SK-N-SH treated with all-trans-retinoic acid at 6 μM for 48 hours (cell line): ENCODE measurements around the gene PDCD5.

Experiments used
- ATAC-seq: fragments of 200-7000 bp; cut with Tn5 transposase; 3 replicates; pipeline ENCODE4 v1.9.1; 2020; ENCODE audit warnings: mild to moderate bottlenecking, moderate library complexity
- ARNTL ChIP-seq: fragments of 450-650 bp; formaldehyde crosslinking; IDR thresholded peaks from 2 replicates; pipeline ENCODE4 v1.5.0; 2020; ENCODE audit warnings: low read depth, mild to moderate bottlenecking, moderate library complexity, borderline replicate concordance
- BACH2 ChIP-seq: fragments of 250-450 bp; sonication (Bioruptor Pico); IDR thresholded peaks from 2 replicates; pipeline ENCODE4 v1.9.0; 2021; ENCODE audit warnings: mild to moderate bottlenecking, borderline replicate concordance
- CREB5 ChIP-seq: fragments of 250-450 bp; sonication (Bioruptor Pico); IDR thresholded peaks from 2 replicates; pipeline ENCODE4 v1.5.1; 2020; ENCODE audit warnings: low read depth, mild to moderate bottlenecking, moderate library complexity
- CSDC2 ChIP-seq: fragments of 250-450 bp; sonication (Bioruptor Pico); IDR thresholded peaks from 2 replicates; pipeline ENCODE4 v1.5.0; 2020; ENCODE audit warnings: mild to moderate bottlenecking, moderate library complexity
- ESRRG ChIP-seq: fragments of 250-450 bp; sonication (Bioruptor Pico); IDR thresholded peaks from 2 replicates; pipeline ENCODE4 v1.6.1; 2021; ENCODE audit warnings: mild to moderate bottlenecking
- GLIS3 ChIP-seq: fragments of 250-450 bp; sonication (Bioruptor Pico); IDR thresholded peaks from 2 replicates; pipeline ENCODE4 v1.5.0; 2020; ENCODE audit warnings: mild to moderate bottlenecking, moderate library complexity
- ISL1 ChIP-seq: fragments of 250-450 bp; sonication (Bioruptor Pico); IDR thresholded peaks from 2 replicates; pipeline ENCODE4 v2.1.2; 2022; ENCODE audit warnings: mild to moderate bottlenecking, moderate library complexity
- OSR1 ChIP-seq: fragments of 250-450 bp; sonication (Bioruptor Pico); IDR thresholded peaks from 2 replicates; pipeline ENCODE4 v1.8.0; 2022; ENCODE audit warnings: moderate library complexity, mild to moderate bottlenecking, inconsistent platforms
- PATZ1 ChIP-seq: fragments of 250-450 bp; sonication (Bioruptor Pico); IDR thresholded peaks from 2 replicates; pipeline ENCODE4 v1.8.0; 2020; ENCODE audit warnings: mild to moderate bottlenecking, moderate library complexity, borderline replicate concordance
- POU6F1 ChIP-seq: fragments of 250-450 bp; sonication (Bioruptor Pico); IDR thresholded peaks from 2 replicates; pipeline ENCODE4 v1.8.0; 2021; ENCODE audit warnings: low read depth, mild to moderate bottlenecking, moderate library complexity, borderline replicate concordance
- RARB ChIP-seq: fragments of 250-450 bp; sonication (Bioruptor Pico); IDR thresholded peaks from 2 replicates; pipeline ENCODE4 v1.8.0; 2021; ENCODE audit warnings: mild to moderate bottlenecking, moderate library complexity
- SNAI2 ChIP-seq: fragments of 250-450 bp; sonication (Bioruptor Pico); IDR thresholded peaks from 2 replicates; pipeline ENCODE4 v1.5.0; 2020; ENCODE audit warnings: mild to moderate bottlenecking, moderate library complexity
- TOX ChIP-seq: fragments of 250-450 bp; sonication (Bioruptor Pico); IDR thresholded peaks from 2 replicates; pipeline ENCODE4 v1.8.0; 2021; ENCODE audit warnings: mild to moderate bottlenecking, moderate library complexity, borderline replicate concordance
- TSHZ2 ChIP-seq: fragments of 250-450 bp; sonication (Bioruptor Pico); IDR thresholded peaks from 2 replicates; pipeline ENCODE4 v1.5.0; 2020; ENCODE audit warnings: mild to moderate bottlenecking, moderate library complexity
- ZC3H10 ChIP-seq: fragments of 250-450 bp; sonication (Bioruptor Pico); IDR thresholded peaks from 2 replicates; pipeline ENCODE4 v1.5.1; 2021; ENCODE audit warnings: mild to moderate bottlenecking, moderate library complexity
- ZFP3 ChIP-seq: fragments of 250-450 bp; sonication (Bioruptor Pico); IDR thresholded peaks from 2 replicates; pipeline ENCODE4 v1.5.0; 2020; ENCODE audit warnings: mild to moderate bottlenecking, moderate library complexity
- ZFP30 ChIP-seq: fragments of 450-650 bp; formaldehyde crosslinking; IDR thresholded peaks from 2 replicates; pipeline ENCODE4 v1.5.0; 2022; ENCODE audit warnings: mild to moderate bottlenecking, moderate library complexity
- ZNF565 ChIP-seq: fragments of 450-650 bp; formaldehyde crosslinking; conservative IDR thresholded peaks from 2 replicates; pipeline ENCODE4 v1.5.0; 2020; ENCODE audit warnings: low read depth, mild to moderate bottlenecking, moderate library complexity
- ZNF70 ChIP-seq: fragments of 450-650 bp; formaldehyde crosslinking; IDR thresholded peaks from 2 replicates; pipeline ENCODE4 v1.5.0; 2020; ENCODE audit warnings: mild to moderate bottlenecking, moderate library complexity
- ZNF8 ChIP-seq: fragments of 450-650 bp; formaldehyde crosslinking; IDR thresholded peaks from 2 replicates; pipeline ENCODE4 v1.5.0; 2020; ENCODE audit warnings: mild to moderate bottlenecking, moderate library complexity
- TF ChIP-seq, protein P1 (sequence below): fragments of 250-450 bp; sonication (Bioruptor Pico); IDR thresholded peaks from 2 replicates; pipeline ENCODE4 v1.5.1; 2021; ENCODE audit warnings: mild to moderate bottlenecking, moderate library complexity

The PDCD5 gene

DNA sequence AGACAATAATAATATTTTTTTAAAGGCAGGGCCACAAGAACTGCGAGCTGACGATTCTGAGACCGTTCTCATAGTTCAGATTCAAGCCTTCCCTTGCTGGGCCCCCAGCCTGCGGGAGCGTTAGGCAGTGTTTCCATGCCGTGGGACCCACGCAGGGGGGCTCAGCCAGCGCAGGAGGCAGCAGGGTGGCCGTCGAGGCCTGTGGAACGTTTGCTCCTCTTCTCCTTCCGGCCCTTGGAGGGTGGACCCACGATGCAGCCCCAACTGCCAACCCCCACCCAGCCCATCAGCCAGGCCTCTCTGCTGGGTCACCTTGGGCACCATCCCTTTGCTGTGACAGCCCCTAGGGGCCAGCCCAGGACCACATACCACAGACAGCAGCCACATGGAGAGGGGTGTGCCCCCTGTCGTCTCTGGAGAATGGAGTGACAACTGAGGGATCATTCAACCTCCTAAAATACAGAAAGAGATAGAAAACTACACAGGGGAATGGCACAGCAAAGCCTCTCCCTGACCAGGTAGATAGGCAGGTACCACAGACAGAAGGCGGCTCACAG, 46.8 kb downstream of the PDCD5 start:
- ATAC-seq, result no peak; the same call in 2 of the 3 replicates
- TF ChIP-seq GLIS3 (CRISPR knock-in tag) (no peak), ZNF565 (CRISPR knock-in tag) (no peak), OSR1 (CRISPR knock-in tag) (no peak), CREB5 (CRISPR knock-in tag) (no peak), TSHZ2 (CRISPR knock-in tag) (no peak), PATZ1 (no peak), RARB (CRISPR knock-in tag) (no peak), SNAI2 (CRISPR knock-in tag) (no peak), CSDC2 (CRISPR knock-in tag) (no peak), ZNF70 (CRISPR knock-in tag) (no peak), POU6F1 (CRISPR knock-in tag) (no peak), ESRRG (CRISPR knock-in tag) (no peak), BACH2 (CRISPR knock-in tag) (no peak), ISL1 (CRISPR knock-in tag) (no peak), ZFP3 (CRISPR knock-in tag) (no peak), ZC3H10 (CRISPR knock-in tag) (no peak), ARNTL (no peak)
- TF ChIP-seq, protein P1, sequence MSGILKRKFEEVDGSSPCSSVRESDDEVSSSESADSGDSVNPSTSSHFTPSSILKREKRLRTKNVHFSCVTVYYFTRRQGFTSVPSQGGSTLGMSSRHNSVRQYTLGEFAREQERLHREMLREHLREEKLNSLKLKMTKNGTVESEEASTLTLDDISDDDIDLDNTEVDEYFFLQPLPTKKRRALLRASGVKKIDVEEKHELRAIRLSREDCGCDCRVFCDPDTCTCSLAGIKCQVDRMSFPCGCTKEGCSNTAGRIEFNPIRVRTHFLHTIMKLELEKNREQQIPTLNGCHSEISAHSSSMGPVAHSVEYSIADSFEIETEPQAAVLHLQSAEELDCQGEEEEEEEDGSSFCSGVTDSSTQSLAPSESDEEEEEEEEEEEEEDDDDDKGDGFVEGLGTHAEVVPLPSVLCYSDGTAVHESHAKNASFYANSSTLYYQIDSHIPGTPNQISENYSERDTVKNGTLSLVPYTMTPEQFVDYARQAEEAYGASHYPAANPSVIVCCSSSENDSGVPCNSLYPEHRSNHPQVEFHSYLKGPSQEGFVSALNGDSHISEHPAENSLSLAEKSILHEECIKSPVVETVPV, result no peak

- no peak for TF ChIP-seq OSR1 (CRISPR knock-in tag)
- no peak for TF ChIP-seq ARNTL
- TF ChIP-seq ZFP3 (CRISPR knock-in tag), result no peak
- TF ChIP-seq TSHZ2 (CRISPR knock-in tag), result no peak
- no peak for TF ChIP-seq TOX (CRISPR knock-in tag)
- TF ChIP-seq BACH2 (CRISPR knock-in tag), result no peak
- TF ChIP-seq ESRRG (CRISPR knock-in tag), result no peak
- TF ChIP-seq ZFP30 (CRISPR knock-in tag), result no peak
- no peak for TF ChIP-seq ZC3H10 (CRISPR knock-in tag)
- TF ChIP-seq ZNF70 (CRISPR knock-in tag), result no peak
- no peak for TF ChIP-seq CSDC2 (CRISPR knock-in tag)
- TF ChIP-seq ZNF8 (CRISPR knock-in tag), result no peak
- TF ChIP-seq ZNF565 (CRISPR knock-in tag), result no peak
- TF ChIP-seq, protein P1, result no peak
- no peak for TF ChIP-seq CREB5 (CRISPR knock-in tag)
- TF ChIP-seq, all 23 proteins: peak for 0
- no peak for ATAC-seq
Measured at GRCh38 chr19:32630338-32630737, 49.3 kb downstream of the PDCD5 start.
